Osteoblast (primary cell): ENCODE data around the gene RIT1. TPM values are rescaled to one million over a fixed set of nuclear protein-coding genes. Genes with fewer than 3 reads are reported as not detected.

Source experiments
- DNase-seq: peaks from one replicate; pipeline ENCODE4 v3.0.0; 2011; ENCODE audit warnings: low spot score, mixed read lengths; ENCODE audit not compliant: insufficient read length; ENCODE audit errors: missing footprints
- H2AFZ ChIP-seq: 2 replicates; pipeline ENCODE4 v1.6.0; 2011; ENCODE audit warnings: mild to moderate bottlenecking, low read length
- H3K27ac ChIP-seq: 2 replicates; pipeline ENCODE4 v1.5.1; 2011; ENCODE audit warnings: mild to moderate bottlenecking, low read depth, low read length, moderate library complexity
- H3K27me3 ChIP-seq: 2 replicates; pipeline ENCODE4 v1.6.0; 2012; ENCODE audit warnings: mild to moderate bottlenecking, control low read depth, inconsistent platforms, low read length, moderate library complexity; ENCODE audit not compliant: insufficient read depth
- H3K36me3 ChIP-seq: 2 replicates; pipeline ENCODE4 v1.5.1; 2011; ENCODE audit warnings: mild to moderate bottlenecking, low read length, control low read depth, moderate library complexity; ENCODE audit not compliant: insufficient read depth
- H3K4me1 ChIP-seq: 2 replicates; pipeline ENCODE4 v1.5.1; 2011; ENCODE audit warnings: mild to moderate bottlenecking, low read length, control low read depth, moderate library complexity; ENCODE audit not compliant: insufficient read depth
- H3K4me2 ChIP-seq: 2 replicates; pipeline ENCODE4 v1.6.0; 2011; ENCODE audit warnings: mild to moderate bottlenecking, low read length; ENCODE audit not compliant: insufficient read depth
- H3K4me3 ChIP-seq: fragments of 200-600 bp; sonication (generic); 3 replicates; pipeline ENCODE4 v1.5.1; 2012; ENCODE audit warnings: mild to moderate bottlenecking, low read length, inconsistent platforms; ENCODE audit not compliant: insufficient read depth
- H3K79me2 ChIP-seq: 2 replicates; pipeline ENCODE4 v1.6.0; 2012; ENCODE audit warnings: mild to moderate bottlenecking, low read length, control low read depth, inconsistent platforms; ENCODE audit not compliant: insufficient read depth
- H3K9me3 ChIP-seq: 2 replicates; pipeline ENCODE4 v1.5.1; 2011; ENCODE audit warnings: low read depth, low read length, control low read depth
- H4K20me1 ChIP-seq: 2 replicates; pipeline ENCODE4 v1.6.0; 2012; ENCODE audit warnings: mild to moderate bottlenecking, low read length, control low read depth; ENCODE audit not compliant: insufficient read depth
- CTCF ChIP-seq: IDR thresholded peaks from 2 replicates; pipeline ENCODE4 v1.5.1; 2011; ENCODE audit warnings: mild to moderate bottlenecking, low read depth, low read length, moderate library complexity; ENCODE audit errors: extremely low read depth
- total RNA-seq: library from RNA; depleted of rRNA; stranded (reverse); fragments of >200 nt; gene quantifications from 2 replicates; pipeline ENCODE4 v1.2.3, GENCODE V29; 2012

RIT1 gene
- 36.9 and 39.5 TPM in 2 replicates for total RNA-seq

- Histone ChIP-seq H3K9me3 (no peaks in the 10 kb centered on the region), H3K4me1 (peaks cover 37% of the 10 kb centered on the region), H3K4me2 (peak within 1 kb of the TSS; percentile 97), H3K27ac (peak within 1 kb of the TSS; percentile 81), H3K79me2 (peaks cover 38% of the 10 kb centered on the region), H2AFZ (peak within 1 kb of the TSS; percentile 56), H3K27me3 (no peaks in the 10 kb centered on the region), H3K4me3 (peak within 1 kb of the TSS; percentile 90), H3K36me3 (peaks cover 75% of the 10 kb centered on the region), H4K20me1 (no peaks in the 10 kb centered on the region)
- TF ChIP-seq CTCF: no peak
- peak; percentile 93 for DNase-seq
Measured at GRCh38 chr1:155911156-155912055, at the start of gene RIT1. RIT1 (minus strand) TSS chr1:155911349; CDS start chr1:155910761, 588 bp downstream.

GRCh38 chr1:155960081-155960745 is 49.1 kb upstream of the RIT1 start:
- peaks cover 76% of the 10 kb centered on the region for H3K36me3 ChIP-seq
- no peak for DNase-seq
- peaks cover 21% of the 10 kb centered on the region for H3K4me1 ChIP-seq
- no peak overlapping the region for H3K4me3 ChIP-seq
- no peaks in the 10 kb centered on the region for H3K9me3 ChIP-seq
- no peaks in the 10 kb centered on the region for H3K27me3 ChIP-seq
- peaks cover 10% of the 10 kb centered on the region for H4K20me1 ChIP-seq
- no peak overlapping the region for H2AFZ ChIP-seq
- no peak for TF ChIP-seq CTCF
- H3K4me2 ChIP-seq: peak overlapping the region; percentile 33
- peaks cover 30% of the 10 kb centered on the region for H3K79me2 ChIP-seq
- peak overlapping the region; percentile 65 for H3K27ac ChIP-seq

GRCh38 chr1:155957411-155957915 is 46.3 kb upstream of the RIT1 start:
- Histone ChIP-seq H3K27ac (no peak overlapping the region), H3K4me2 (no peak overlapping the region), H3K27me3 (no peaks in the 10 kb centered on the region), H3K79me2 (peaks cover 21% of the 10 kb centered on the region), H3K4me1 (peaks cover 18% of the 10 kb centered on the region), H3K4me3 (no peak overlapping the region), H2AFZ (no peak overlapping the region), H4K20me1 (peaks cover 10% of the 10 kb centered on the region), H3K36me3 (peaks cover 81% of the 10 kb centered on the region), H3K9me3 (no peaks in the 10 kb centered on the region)
- TF ChIP-seq CTCF: no peak
- no peak for DNase-seq

- no peak overlapping the region for H2AFZ ChIP-seq
- H3K4me2 ChIP-seq: no peak overlapping the region
- H3K4me1 ChIP-seq: no peaks in the 10 kb centered on the region
- H3K27me3 ChIP-seq: no peaks in the 10 kb centered on the region
- H4K20me1 ChIP-seq: peaks cover 13% of the 10 kb centered on the region
- H3K79me2 ChIP-seq: peaks cover 6% of the 10 kb centered on the region
- no peak for TF ChIP-seq CTCF
- peaks cover 82% of the 10 kb centered on the region for H3K36me3 ChIP-seq
- no peak overlapping the region for H3K27ac ChIP-seq
- DNase-seq: peak; percentile 19
- H3K4me3 ChIP-seq: no peak overlapping the region
- H3K9me3 ChIP-seq: no peaks in the 10 kb centered on the region
Measured at GRCh38 chr1:155954645-155955044, 43.5 kb upstream of the RIT1 start.
